Measurements from ENCODE around the gene ACOX1.

GRCh38 chr17:75995385-75995925 lies 16.5 kb upstream of the ACOX1 start:
- TF ChIP-seq, protein P1, sequence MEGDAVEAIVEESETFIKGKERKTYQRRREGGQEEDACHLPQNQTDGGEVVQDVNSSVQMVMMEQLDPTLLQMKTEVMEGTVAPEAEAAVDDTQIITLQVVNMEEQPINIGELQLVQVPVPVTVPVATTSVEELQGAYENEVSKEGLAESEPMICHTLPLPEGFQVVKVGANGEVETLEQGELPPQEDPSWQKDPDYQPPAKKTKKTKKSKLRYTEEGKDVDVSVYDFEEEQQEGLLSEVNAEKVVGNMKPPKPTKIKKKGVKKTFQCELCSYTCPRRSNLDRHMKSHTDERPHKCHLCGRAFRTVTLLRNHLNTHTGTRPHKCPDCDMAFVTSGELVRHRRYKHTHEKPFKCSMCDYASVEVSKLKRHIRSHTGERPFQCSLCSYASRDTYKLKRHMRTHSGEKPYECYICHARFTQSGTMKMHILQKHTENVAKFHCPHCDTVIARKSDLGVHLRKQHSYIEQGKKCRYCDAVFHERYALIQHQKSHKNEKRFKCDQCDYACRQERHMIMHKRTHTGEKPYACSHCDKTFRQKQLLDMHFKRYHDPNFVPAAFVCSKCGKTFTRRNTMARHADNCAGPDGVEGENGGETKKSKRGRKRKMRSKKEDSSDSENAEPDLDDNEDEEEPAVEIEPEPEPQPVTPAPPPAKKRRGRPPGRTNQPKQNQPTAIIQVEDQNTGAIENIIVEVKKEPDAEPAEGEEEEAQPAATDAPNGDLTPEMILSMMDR (IDR thresholded peaks at IDR 0.05), result no peak
- TF ChIP-seq POLR2A (IDR thresholded peaks at IDR 0.05; ENCODE audit: low read depth) (no peak), POLR2AphosphoS5 (IDR thresholded peaks at IDR 0.05) (no peak), EP300 (IDR thresholded peaks at IDR 0.05) (no peak)

Measured in esophagus muscularis mucosa (tissue), 4 donors.